A549 (cell line): ENCODE results near the gene ACACA.

Experiments used
- REST ChIP-seq: fragments of 200-600 bp; sonication (generic); IDR thresholded peaks from 2 replicates; pipeline ENCODE4 v1.6.1; 2016; ENCODE audit warnings: antibody characterized with exemption, mild to moderate bottlenecking, moderate library complexity
- RFX5 ChIP-seq: fragments of 450-650 bp; IDR thresholded peaks from 2 replicates; pipeline ENCODE4 v1.7.1; 2014; ENCODE audit warnings: antibody characterized with exemption, mild to moderate bottlenecking, moderate library complexity
- RNF2 ChIP-seq: fragments of 200-600 bp; sonication (generic); IDR thresholded peaks from 2 replicates; pipeline ENCODE4 v1.6.1; 2016; ENCODE audit warnings: low read depth, mild to moderate bottlenecking, antibody characterized with exemption, moderate library complexity, borderline replicate concordance
- TF ChIP-seq, protein P1 (sequence below): fragments of 450-650 bp; IDR thresholded peaks from 2 replicates; pipeline ENCODE4 v1.6.1; 2014; ENCODE audit warnings: antibody characterized with exemption
- TF ChIP-seq, protein P2 (sequence below): fragments of >200 bp; sonication (Bioruptor Twin); formaldehyde crosslinking; IDR thresholded peaks from 3 replicates; pipeline ENCODE4 v1.5.1; 2016

GRCh38 chr17:37450112-37450511, 43.5 kb upstream of the ACACA start:
- TF ChIP-seq REST = no peak
- TF ChIP-seq, protein P1, sequence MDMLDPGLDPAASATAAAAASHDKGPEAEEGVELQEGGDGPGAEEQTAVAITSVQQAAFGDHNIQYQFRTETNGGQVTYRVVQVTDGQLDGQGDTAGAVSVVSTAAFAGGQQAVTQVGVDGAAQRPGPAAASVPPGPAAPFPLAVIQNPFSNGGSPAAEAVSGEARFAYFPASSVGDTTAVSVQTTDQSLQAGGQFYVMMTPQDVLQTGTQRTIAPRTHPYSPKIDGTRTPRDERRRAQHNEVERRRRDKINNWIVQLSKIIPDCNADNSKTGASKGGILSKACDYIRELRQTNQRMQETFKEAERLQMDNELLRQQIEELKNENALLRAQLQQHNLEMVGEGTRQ = no peak
- TF ChIP-seq, protein P2, sequence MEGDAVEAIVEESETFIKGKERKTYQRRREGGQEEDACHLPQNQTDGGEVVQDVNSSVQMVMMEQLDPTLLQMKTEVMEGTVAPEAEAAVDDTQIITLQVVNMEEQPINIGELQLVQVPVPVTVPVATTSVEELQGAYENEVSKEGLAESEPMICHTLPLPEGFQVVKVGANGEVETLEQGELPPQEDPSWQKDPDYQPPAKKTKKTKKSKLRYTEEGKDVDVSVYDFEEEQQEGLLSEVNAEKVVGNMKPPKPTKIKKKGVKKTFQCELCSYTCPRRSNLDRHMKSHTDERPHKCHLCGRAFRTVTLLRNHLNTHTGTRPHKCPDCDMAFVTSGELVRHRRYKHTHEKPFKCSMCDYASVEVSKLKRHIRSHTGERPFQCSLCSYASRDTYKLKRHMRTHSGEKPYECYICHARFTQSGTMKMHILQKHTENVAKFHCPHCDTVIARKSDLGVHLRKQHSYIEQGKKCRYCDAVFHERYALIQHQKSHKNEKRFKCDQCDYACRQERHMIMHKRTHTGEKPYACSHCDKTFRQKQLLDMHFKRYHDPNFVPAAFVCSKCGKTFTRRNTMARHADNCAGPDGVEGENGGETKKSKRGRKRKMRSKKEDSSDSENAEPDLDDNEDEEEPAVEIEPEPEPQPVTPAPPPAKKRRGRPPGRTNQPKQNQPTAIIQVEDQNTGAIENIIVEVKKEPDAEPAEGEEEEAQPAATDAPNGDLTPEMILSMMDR = no peak
- TF ChIP-seq RFX5 = no peak
- TF ChIP-seq RNF2 = no peak
